CD4-positive, alpha-beta T cell (primary cell): ENCODE measurements around the gene MAL. TPM values are rescaled to one million over a fixed set of nuclear protein-coding genes. Genes with fewer than 3 reads are reported as not detected.

Experiments
- ATAC-seq: fragments of 200-7000 bp; cut with Tn5 transposase; one replicate; pipeline ENCODE4 v1.10.0; 2022; ENCODE audit warnings: mild to moderate bottlenecking; ENCODE audit not compliant: poor library complexity
- CTCF ChIA-PET: fragments of 350-600 bp; sonication (Branson Sonifier 250); formaldehyde crosslinking; loops from one replicate; lab custom pipeline; 2021; ENCODE audit warnings: antibody characterized with exemption, inconsistent platforms; lab: Charles Lee
- POLR2A ChIA-PET: fragments of 350-600 bp; sonication (Branson Sonifier 250); formaldehyde crosslinking; loops from one replicate; lab custom pipeline; 2021; ENCODE audit warnings: antibody characterized with exemption, inconsistent platforms; lab: Charles Lee
- DNase-seq, 14 experiments: peaks; one replicate each; pipeline ENCODE4 v3.0.0-alpha.2; 2013 to 2020; ENCODE audit warnings: mixed read lengths in 2 of 14
- H3K27ac ChIP-seq, 2 donors: one replicate each; pipeline versions ENCODE4 v1.5.1 to v1.7.0; 2013; ENCODE audit warnings: low read length in 2 of 2, low read depth in 1 of 2, mild to moderate bottlenecking in 1 of 2
- H3K27me3 ChIP-seq, 2 experiments: 1 replicate in 1 of 2; 2 replicates in 1 of 2; pipeline versions ENCODE4 v1.6.1 to v1.7.0; 2013; ENCODE audit warnings: low read length in 2 of 2, control low read depth in 1 of 2, mild to moderate bottlenecking in 1 of 2, moderate library complexity in 1 of 2; ENCODE audit not compliant: insufficient read depth in 2 of 2, control insufficient read depth in 1 of 2
- H3K36me3 ChIP-seq: one replicate; pipeline ENCODE4 v1.6.1; 2013; ENCODE audit warnings: low read length, control low read depth; ENCODE audit not compliant: insufficient read depth
- H3K4me1 ChIP-seq: one replicate; pipeline ENCODE4 v1.6.1; 2013; ENCODE audit warnings: low read length, control low read depth; ENCODE audit not compliant: insufficient read depth
- H3K4me3 ChIP-seq: one replicate; pipeline ENCODE4 v1.5.1; 2013; ENCODE audit warnings: mild to moderate bottlenecking, low read length, moderate library complexity
- H3K9me3 ChIP-seq, 2 experiments: 1 replicate in 1 of 2; 2 replicates in 1 of 2; pipeline versions ENCODE4 v1.6.1 to v1.7.0; 2013; ENCODE audit warnings: low read length in 2 of 2, mild to moderate bottlenecking in 2 of 2, control low read depth in 1 of 2, moderate library complexity in 1 of 2; ENCODE audit not compliant: control insufficient read depth in 1 of 2, insufficient read depth in 1 of 2
- H3K27ac Mint-ChIP-seq: one replicate; pipeline ENCODE4 v1.8.0; 2020; ENCODE audit warnings: mixed read lengths
- H3K27me3 Mint-ChIP-seq: one replicate; pipeline ENCODE4 v1.8.0; 2021; ENCODE audit warnings: mixed read lengths
- H3K36me3 Mint-ChIP-seq: one replicate; pipeline ENCODE4 v1.8.0; 2021; ENCODE audit warnings: low read depth, mixed read lengths
- H3K4me1 Mint-ChIP-seq: one replicate; pipeline ENCODE4 v1.8.0; 2021; ENCODE audit warnings: low read depth, mixed read lengths
- H3K4me3 Mint-ChIP-seq: one replicate; pipeline ENCODE4 v1.8.0; 2020; ENCODE audit warnings: mild to moderate bottlenecking, mixed read lengths
- H3K9me3 Mint-ChIP-seq: one replicate; pipeline ENCODE4 v1.8.0; 2020; ENCODE audit warnings: mixed read lengths
- CTCF ChIP-seq: fragments of 200-600 bp; IDR thresholded peaks from one replicate; pipeline ENCODE4 v1.8.0; 2022; ENCODE audit warnings: antibody characterized with exemption, mild to moderate bottlenecking
- intact Hi-C, 2 experiments: fragments of 100-400 bp; cut with DNase I in 1 of 2; cut with micrococcal nuclease in 1 of 2; formaldehyde crosslinking; loops; one replicate each; pipeline versions ENCODE4 v1.15.1 to v1.9.0; 2023 to 2025; cut with DNase I, micrococcal nuclease
- total RNA-seq, 174 experiments: library from RNA in 2 of 174; stranded (reverse) in 2 of 174; gene quantifications; one replicate each; pipeline ENCODE4 v1.2.3 and lab custom pipeline; 2021 to 2026

Gene MAL
- total RNA-seq, 2 experiments from 2014 or later: 101 to 102 TPM

GRCh38 chr2:95007031-95007609 lies 18.4 kb upstream of the MAL start:
- Histone ChIP-seq H3K27ac (no peak overlapping the region), H3K36me3 (no peaks in the 10 kb centered on the region), H3K27me3 (peaks cover 0 to 3% of the 10 kb centered on the region in 2 experiments), H3K4me3 (no peak overlapping the region), H3K9me3 (no peaks in the 10 kb centered on the region), H3K4me1 (no peaks in the 10 kb centered on the region)
- Mint-ChIP-seq H3K4me1 (no peaks in the 10 kb centered on the region), H3K27ac (no peak overlapping the region), H3K4me3 (no peak overlapping the region), H3K9me3 (no peaks in the 10 kb centered on the region), H3K27me3 (peaks cover 11% of the 10 kb centered on the region), H3K36me3 (no peaks in the 10 kb centered on the region)
- POLR2A ChIA-PET: no interaction called here
- TF ChIP-seq CTCF: no peak
- intact Hi-C loops: no loop called here
- DNase-seq (no peak), ATAC-seq (no peak)
- CTCF ChIA-PET: no interaction called here

GRCh38 chr2:95007822-95008221 lies 17.7 kb upstream of the MAL start:
- TF ChIP-seq CTCF: no peak
- Mint-ChIP-seq H3K27me3 (peaks cover 11% of the 10 kb centered on the region), H3K9me3 (no peaks in the 10 kb centered on the region), H3K36me3 (no peaks in the 10 kb centered on the region), H3K4me1 (no peaks in the 10 kb centered on the region), H3K27ac (no peak overlapping the region), H3K4me3 (no peak overlapping the region)
- H3K4me3 ChIP-seq: no peak overlapping the region
- intact Hi-C loops: no loop called here
- H3K9me3 ChIP-seq: no peaks in the 10 kb centered on the region
- H3K36me3 ChIP-seq: no peaks in the 10 kb centered on the region
- POLR2A ChIA-PET: no interaction called here
- no peak for DNase-seq
- no peak for ATAC-seq
- no peaks in the 10 kb centered on the region for H3K4me1 ChIP-seq
- no peak overlapping the region for H3K27ac ChIP-seq
- peaks cover 0 to 3% of the 10 kb centered on the region in 2 experiments for H3K27me3 ChIP-seq
- CTCF ChIA-PET: no interaction called here

GRCh38 chr2:95008306-95008705 lies 17.2 kb upstream of the MAL start:
- ATAC-seq: no peak
- H3K9me3 ChIP-seq: no peaks in the 10 kb centered on the region
- H3K36me3 ChIP-seq: no peaks in the 10 kb centered on the region
- Mint-ChIP-seq H3K36me3 (no peaks in the 10 kb centered on the region), H3K27ac (no peak overlapping the region), H3K4me1 (no peaks in the 10 kb centered on the region), H3K4me3 (no peak overlapping the region), H3K27me3 (peaks cover 11% of the 10 kb centered on the region), H3K9me3 (no peaks in the 10 kb centered on the region)
- H3K27me3 ChIP-seq: peaks cover 0 to 3% of the 10 kb centered on the region in 2 experiments
- no peak for DNase-seq
- CTCF ChIA-PET: no interaction called here
- no peak overlapping the region for H3K4me3 ChIP-seq
- H3K27ac ChIP-seq: no peak overlapping the region
- no peaks in the 10 kb centered on the region for H3K4me1 ChIP-seq
- POLR2A ChIA-PET: no interaction called here
- intact Hi-C loops: no loop called here
- no peak for TF ChIP-seq CTCF
